Measurements from ENCODE around the gene CAND1. TPM values are rescaled to one million over a fixed set of nuclear protein-coding genes. Genes with fewer than 3 reads are reported as not detected.
A peak's percentile ranks its signal among the peaks of the same experiment; 100 is the strongest.

The CAND1 gene
- total and polyA plus RNA-seq, 4 donors = 25.4 to 66.1 (median 45.7) TPM

DNA sequence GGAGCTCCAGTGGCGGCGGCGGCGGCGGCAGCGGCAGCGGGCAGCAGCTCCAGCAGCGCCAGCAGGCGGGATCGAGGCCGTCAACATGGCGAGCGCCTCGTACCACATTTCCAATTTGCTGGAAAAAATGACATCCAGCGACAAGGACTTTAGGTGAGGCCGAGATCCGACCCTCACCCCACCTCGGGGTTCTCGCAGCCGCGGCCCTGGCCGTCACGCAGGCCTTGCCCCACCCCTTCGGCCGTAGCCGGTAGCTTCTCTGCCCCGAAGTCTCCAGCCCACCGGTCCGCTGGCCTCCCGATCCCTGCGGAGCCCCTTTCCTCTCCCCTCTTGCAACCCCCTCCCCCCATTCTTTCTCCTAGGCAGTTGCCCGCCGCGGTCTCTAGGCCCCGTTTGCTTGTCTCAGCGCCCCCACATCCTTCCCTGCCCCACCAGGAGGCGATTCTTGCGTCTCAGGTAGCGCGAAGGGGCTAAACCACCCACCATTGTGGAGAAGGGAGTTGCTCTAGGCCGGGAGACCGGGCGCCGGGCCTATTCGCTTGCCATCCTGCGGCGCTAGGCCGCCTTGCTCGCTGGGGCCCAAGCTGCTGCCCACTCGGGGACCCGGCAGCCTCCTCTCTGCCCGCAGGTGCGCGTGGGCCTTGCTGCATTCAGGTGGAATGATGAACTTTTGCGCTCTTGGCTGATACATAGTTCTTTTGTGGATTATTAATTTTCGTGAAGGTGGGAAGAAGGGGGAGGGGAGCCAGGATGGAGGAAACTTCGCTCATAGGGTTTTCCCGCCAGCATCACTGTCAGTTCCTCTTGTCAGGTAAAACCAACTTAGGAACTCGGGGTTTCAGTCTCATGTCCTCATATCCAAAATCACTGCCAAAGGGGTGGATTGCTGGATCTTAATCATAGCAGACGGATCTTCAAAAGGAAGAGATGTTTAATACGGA, 745 bp downstream of the CAND1 start:
- Histone ChIP-seq H3K27ac (ENCODE audit: low read depth in 1 of 2, low read length in 2 of 2) (peak overlapping the region; percentile 99 to 100), H3K9me3 (ENCODE audit: control insufficient read depth in 4 of 4, low read length in 3 of 4) (peaks cover 2 to 6% (median 5%) of the 10 kb centered on the region in 4 donors), H3K4me1 (ENCODE audit: control insufficient read depth in 4 of 4, insufficient read depth in 4 of 4, low read length in 3 of 4) (peaks cover 3 to 36% (median 22%) of the 10 kb centered on the region in 4 donors), H3K9ac (ENCODE audit: low read depth in 1 of 2, low read length in 2 of 2) (peak overlapping the region; percentile 85 to 91), H3K4me3 (ENCODE audit: low read depth in 1 of 3, low read length in 3 of 3) (peak overlapping the region; percentile 61 to 94 (median 72)), H3K36me3 (ENCODE audit: control insufficient read depth in 4 of 4, insufficient read depth in 3 of 4, low read depth in 1 of 4, low read length in 3 of 4) (no peaks in the 10 kb centered on the region), H3K27me3 (ENCODE audit: control insufficient read depth in 4 of 4, insufficient read depth in 4 of 4, low read length in 3 of 4) (no peaks in the 10 kb centered on the region)
- WGBS = under 1% methylated on average over 61 of the region's 61 CpGs
- TF ChIP-seq REST (IDR thresholded peaks at IDR 0.05) (no peak), TAF1 (conservative IDR thresholded peaks at IDR 0.05) (no peak), FOXA2 (IDR thresholded peaks at IDR 0.05) (no peak), YY1 (IDR thresholded peaks at IDR 0.05) (no peak), RXRA (IDR thresholded peaks at IDR 0.05) (no peak), HNF4A (conservative IDR thresholded peaks at IDR 0.05) (no peak), FOXA1 (IDR thresholded peaks at IDR 0.05) (no peak), RAD21 (IDR thresholded peaks at IDR 0.05) (no peak), ZBTB33 (IDR thresholded peaks at IDR 0.05) (no peak), SP1 (IDR thresholded peaks at IDR 0.05) (no peak), EGR1 (IDR thresholded peaks at IDR 0.05; ENCODE audit: low read depth in 2 of 2) (no peak), HNF4G (IDR thresholded peaks at IDR 0.05) (no peak), JUND (IDR thresholded peaks at IDR 0.05) (no peak), NR2F2 (IDR thresholded peaks at IDR 0.05) (no peak)
- TF ChIP-seq, protein P1, sequence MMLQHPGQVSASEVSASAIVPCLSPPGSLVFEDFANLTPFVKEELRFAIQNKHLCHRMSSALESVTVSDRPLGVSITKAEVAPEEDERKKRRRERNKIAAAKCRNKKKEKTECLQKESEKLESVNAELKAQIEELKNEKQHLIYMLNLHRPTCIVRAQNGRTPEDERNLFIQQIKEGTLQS (IDR thresholded peaks at IDR 0.05) = no peak
- TF ChIP-seq, protein P2, sequence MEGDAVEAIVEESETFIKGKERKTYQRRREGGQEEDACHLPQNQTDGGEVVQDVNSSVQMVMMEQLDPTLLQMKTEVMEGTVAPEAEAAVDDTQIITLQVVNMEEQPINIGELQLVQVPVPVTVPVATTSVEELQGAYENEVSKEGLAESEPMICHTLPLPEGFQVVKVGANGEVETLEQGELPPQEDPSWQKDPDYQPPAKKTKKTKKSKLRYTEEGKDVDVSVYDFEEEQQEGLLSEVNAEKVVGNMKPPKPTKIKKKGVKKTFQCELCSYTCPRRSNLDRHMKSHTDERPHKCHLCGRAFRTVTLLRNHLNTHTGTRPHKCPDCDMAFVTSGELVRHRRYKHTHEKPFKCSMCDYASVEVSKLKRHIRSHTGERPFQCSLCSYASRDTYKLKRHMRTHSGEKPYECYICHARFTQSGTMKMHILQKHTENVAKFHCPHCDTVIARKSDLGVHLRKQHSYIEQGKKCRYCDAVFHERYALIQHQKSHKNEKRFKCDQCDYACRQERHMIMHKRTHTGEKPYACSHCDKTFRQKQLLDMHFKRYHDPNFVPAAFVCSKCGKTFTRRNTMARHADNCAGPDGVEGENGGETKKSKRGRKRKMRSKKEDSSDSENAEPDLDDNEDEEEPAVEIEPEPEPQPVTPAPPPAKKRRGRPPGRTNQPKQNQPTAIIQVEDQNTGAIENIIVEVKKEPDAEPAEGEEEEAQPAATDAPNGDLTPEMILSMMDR (IDR thresholded peaks at IDR 0.05; ENCODE audit: low read depth, low read length, missing input control) = no peak
- DNase-seq (ENCODE audit: low spot score) = peak; percentile 68
